ENCODE data around the gene ADAM11.

The ADAM11 gene

GRCh38 chr17:44757045-44757917, 1.5 kb upstream of the ADAM11 start:
- DNase-seq, result no peak

- DNase-seq, result no peak
Observed at GRCh38 chr17:44757918-44758413, 822 bp upstream of the ADAM11 start.

DNA sequence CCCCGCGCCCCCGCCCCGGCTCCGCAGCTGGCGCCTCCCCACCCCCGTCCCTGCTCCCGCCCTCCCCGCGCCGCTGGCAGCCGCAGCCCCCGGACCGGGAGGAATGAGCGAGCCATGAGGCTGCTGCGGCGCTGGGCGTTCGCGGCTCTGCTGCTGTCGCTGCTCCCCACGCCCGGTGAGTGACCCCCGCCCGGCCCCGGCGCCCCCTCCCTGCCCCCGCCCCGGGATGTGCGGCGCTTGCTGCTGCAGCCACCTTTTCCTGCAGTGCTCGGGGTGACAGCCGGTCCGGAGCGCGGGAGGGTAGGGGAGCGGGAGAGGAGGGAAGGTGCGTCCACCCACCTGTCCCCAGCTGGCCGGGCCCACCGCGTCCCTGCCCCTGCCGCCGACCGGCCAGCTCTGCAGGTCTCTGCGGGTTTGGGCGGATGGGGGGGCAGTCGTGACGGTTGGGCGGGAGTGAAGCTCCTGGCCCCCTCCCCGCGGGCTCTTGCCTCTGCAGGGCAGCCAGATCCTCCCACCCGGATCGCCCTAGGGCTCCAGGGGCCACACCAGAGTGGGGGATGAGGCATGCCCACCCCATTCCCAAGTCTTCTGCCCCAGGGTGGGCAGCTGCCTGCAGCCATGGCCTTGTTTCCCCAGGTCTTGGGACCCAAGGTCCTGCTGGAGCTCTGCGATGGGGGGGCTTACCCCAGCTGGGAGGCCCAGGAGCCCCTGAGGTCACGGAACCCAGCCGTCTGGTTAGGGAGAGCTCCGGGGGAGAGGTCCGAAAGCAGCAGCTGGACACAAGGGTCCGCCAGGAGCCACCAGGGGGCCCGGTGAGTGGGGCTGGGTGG, 513 bp downstream of the ADAM11 start:
- no peak for DNase-seq

GRCh38 chr17:44759916-44760243, 1.1 kb downstream of the ADAM11 start:
- no peak for DNase-seq

GRCh38 chr17:44760474-44761308, 1.9 kb downstream of the ADAM11 start:
- DNase-seq, result peak; percentile 47

DNA sequence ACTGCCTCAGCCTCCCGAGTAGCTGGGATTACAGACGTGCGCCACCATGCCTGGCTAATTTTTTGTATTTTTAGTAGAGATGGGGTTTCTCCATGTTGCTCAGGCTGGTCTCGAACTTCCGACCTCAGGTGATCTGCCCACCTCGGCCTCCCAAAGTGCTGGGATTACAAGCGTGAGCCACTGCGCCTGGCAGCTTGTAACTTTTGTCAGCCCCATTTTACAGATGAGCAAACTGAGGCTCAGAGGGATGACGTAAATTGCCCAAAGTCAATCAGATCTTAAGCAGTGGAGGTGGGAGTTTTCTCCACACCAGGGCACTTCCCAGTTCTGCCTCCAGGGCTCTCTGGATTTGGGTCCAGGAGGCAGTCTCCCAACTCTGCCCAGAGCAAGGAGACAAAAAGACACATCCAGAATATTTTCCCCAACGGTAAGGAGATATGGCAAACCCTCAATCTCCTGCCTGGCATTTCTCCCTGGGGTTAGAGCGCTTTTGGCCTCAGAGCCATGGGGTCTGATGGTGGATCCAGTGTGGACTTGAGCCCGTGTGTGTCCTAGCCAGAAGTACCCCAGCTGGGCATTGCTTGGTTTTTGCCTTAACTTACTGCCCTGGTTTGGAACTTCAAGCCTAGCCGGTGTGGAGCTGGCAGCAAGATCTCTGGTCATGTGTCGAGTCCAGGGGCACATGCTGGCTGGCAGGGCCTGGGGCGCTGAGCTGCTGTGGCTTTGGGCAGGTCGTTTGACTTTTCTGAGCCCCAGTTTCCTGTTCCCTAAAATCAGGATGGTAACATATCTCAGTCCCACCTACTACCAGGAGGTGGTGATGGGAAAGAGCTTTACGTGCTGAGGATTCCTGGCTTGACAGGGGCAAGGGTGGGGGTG, 3.4 kb downstream of the ADAM11 start:
- DNase-seq, result no peak

GRCh38 chr17:44763170-44763569, 4.4 kb downstream of the ADAM11 start:
- no peak for DNase-seq

DNA sequence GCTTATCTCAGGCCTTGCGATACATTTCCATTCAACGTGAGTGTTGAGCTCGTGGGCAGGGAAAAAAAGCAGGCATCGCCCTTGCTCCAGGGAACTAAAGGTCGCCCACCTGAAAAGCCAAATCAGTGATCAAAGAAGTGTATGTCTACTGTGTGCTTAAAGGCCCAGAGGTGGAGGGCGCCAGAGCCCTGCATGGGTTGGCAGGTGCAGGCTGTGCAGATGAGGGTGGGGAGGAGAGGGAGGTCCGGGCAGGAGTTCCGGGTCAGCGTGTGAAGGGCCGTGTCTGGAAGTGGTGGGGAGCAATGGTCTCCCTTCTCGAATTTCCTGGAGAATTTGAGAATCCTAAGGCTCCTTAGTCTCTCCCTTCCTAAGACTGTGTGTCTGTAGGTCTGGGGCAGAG, 7.2 kb downstream of the ADAM11 start:
- no peak for DNase-seq

GRCh38 chr17:44766409-44767038, 7.7 kb downstream of the ADAM11 start:
- no peak for DNase-seq

DNA sequence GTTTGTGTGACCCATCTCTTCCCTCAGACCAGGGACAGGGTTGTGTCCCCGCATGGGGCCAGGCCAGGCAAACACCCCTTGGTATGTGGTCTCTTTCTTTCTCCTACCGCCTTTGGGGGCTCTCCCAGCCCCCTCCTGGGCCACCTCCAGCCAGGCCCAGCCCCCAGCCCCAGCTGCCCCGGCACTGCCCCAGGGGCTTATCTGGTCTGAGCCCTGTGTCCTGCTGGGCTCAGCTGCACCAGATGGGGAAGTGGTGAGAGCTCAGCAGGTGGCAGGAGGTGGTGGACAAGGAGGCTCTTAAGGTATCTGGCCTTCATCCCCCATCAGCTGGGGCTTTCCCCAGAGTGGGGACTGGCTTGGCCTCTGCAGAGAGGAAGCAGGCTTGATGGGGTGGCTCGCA, 8.7 kb downstream of the ADAM11 start:
- DNase-seq, result no peak

DNA sequence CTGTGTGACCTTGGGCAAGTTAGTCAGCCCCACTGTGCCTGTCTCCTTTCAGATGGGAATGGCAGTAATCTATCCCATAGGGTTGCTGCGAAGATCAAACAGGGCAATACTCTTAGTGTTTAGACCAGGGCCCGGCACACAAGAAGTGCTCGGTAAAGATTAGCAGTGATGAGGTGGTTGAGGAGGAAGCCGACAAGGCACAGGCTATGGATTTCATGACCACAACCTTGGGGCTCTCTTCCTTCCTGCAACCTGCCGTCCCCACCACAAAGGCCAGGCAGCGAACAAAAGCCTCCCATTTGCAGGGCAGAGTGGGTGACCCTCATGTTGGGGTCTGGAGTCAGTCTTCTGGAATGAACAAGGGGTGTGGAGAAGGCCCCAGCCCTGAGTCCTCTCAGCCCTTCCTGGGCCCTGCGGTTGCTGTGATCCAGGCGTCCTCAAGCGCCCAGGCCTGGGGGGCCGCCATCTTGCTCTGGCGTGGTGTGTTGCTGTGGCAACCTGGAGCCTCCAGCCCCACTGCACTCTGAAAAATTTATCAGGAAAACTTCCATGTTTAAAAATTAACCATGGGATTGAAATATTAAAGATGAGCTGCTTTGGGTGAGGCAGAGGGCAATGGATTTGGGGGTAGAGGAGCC, 9.8 kb downstream of the ADAM11 start:
- DNase-seq, result no peak

- DNase-seq, result no peak
Observed at GRCh38 chr17:44769230-44769629, 10.4 kb downstream of the ADAM11 start.

DNA sequence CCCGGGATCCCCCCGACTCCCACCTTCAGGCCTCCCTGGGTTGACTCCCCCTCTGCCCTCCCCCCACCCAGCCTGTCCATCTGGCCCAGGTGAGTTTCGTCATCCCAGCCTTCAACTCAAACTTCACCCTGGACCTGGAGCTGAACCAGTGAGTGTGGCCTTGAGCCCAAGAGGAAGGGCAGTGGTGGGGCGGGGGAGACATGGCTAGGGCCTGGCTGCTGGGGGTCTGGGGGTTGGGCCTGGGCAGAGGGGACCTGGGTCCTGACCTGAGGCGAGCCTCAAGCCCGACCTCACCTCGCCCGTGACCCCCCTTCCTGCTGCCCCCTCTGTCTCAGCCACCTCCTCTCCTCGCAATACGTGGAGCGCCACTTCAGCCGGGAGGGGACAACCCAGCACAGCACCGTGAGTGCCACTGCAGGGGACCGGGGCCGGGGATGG, 10.9 kb downstream of the ADAM11 start:
- DNase-seq, result no peak

- DNase-seq, result no peak
Observed at GRCh38 chr17:44770166-44770925, 11.6 kb downstream of the ADAM11 start.

GRCh38 chr17:44772308-44773045, 13.7 kb downstream of the ADAM11 start:
- no peak for DNase-seq

DNA sequence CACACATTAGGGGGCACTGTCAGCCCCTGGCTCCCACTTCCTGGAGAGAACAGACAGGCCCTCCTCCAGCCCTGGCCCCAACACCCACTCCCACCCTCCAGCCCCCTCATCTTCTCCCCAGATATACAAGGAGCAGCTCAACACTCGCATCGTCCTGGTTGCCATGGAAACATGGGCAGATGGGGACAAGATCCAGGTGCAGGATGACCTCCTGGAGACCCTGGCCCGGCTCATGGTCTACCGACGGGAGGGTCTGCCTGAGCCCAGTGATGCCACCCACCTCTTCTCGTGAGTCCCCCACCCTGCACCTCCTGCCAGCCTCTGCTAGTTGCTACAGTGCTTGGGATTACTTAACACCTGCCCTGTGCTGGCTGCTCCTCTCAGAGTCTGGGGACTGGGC, 14.4 kb downstream of the ADAM11 start:
- DNase-seq, result no peak

GRCh38 chr17:44774271-44775135, 15.7 kb downstream of the ADAM11 start:
- DNase-seq, result peak; percentile 75

DNA sequence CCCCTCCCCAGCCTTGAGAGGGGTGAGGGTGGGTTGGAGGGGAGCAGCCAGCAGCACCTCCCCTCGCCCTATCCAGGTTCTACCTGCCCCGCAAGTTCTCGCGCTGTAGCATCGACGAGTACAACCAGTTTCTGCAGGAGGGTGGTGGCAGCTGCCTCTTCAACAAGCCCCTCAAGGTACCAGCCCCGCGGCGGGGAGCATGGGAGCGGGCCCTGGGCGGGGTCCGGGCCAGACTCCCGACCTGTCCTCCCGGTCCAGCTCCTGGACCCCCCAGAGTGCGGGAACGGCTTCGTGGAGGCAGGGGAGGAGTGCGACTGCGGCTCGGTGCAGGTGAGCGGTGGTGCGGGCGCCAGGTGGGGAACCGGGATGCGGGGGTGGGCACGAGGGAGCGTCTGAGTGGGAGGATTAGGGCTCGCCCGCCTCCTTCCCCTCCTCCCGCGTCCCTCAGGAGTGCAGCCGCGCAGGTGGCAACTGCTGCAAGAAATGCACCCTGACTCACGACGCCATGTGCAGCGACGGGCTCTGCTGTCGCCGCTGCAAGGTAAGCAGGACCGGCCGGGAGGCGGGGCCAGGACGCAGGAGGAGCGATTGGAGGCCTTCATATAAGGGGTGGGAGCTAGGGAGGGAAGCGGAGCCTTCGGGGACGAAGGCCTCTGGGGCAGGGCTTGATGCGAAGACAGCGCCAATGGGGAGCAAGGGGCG, 16.5 kb downstream of the ADAM11 start:
- DNase-seq, result peak; percentile 96
